ENCODE measurements around the gene CRB1.
"Not testable (repeated sequence)": the region's sequence is repeated elsewhere in the genome, so short reads cannot be mapped to it uniquely, and the experiment has no call there.

The CRB1 gene

DNA sequence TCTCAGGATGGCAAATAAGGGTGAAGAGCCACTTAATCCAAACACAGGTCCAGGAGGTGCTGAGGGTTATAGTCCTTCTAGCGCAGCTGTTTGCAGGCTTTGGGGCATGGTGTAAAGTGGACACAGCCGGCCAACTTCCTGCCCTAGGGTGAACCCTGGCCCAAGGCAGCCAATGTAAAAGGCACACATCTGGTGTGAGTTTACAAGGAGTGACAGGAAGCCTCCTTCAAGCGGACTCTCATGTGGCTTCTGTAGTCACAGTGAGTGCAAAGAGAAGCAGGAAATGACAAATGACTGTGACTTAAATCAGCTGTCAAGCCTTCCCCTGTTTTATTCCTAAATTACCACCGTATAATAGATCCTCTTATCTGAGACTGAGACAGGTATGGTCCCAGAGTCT, 213.0 kb downstream of the CRB1 start:
- H3K4me2 ChIP-seq (ENCODE audit: insufficient read depth, low read length): peak overlapping the region; percentile 46
- no peaks in the 10 kb centered on the region for H3K79me2 ChIP-seq (ENCODE audit: insufficient read depth, low read length)
- H3K27ac ChIP-seq (ENCODE audit: low read length): peak overlapping the region; percentile 55; the same call in 1 of the 2 replicates
- H2AFZ ChIP-seq (ENCODE audit: low read depth, low read length): 0 out of 2 replicates have a peak overlapping the region, but pooled peaks have one; percentile 61
- H3K36me3 ChIP-seq (ENCODE audit: insufficient read depth, low read length): no peaks in the 10 kb centered on the region
- H3K27me3 ChIP-seq (ENCODE audit: insufficient read depth, low read length, poor library complexity): no peaks in the 10 kb centered on the region
- H3K4me1 ChIP-seq (ENCODE audit: insufficient read depth, low read length): peaks cover 16% of the 10 kb centered on the region
- ATAC-seq (ENCODE audit: insufficient read depth, low read depth) (peak; percentile 99), DNase-seq (peak; percentile 67)
- H3K4me3 ChIP-seq (ENCODE audit: low read depth in 1 of 2, low read length in 2 of 2): no peak overlapping the region; a peak in 1 of 4 replicates
- TF ChIP-seq, protein P1, sequence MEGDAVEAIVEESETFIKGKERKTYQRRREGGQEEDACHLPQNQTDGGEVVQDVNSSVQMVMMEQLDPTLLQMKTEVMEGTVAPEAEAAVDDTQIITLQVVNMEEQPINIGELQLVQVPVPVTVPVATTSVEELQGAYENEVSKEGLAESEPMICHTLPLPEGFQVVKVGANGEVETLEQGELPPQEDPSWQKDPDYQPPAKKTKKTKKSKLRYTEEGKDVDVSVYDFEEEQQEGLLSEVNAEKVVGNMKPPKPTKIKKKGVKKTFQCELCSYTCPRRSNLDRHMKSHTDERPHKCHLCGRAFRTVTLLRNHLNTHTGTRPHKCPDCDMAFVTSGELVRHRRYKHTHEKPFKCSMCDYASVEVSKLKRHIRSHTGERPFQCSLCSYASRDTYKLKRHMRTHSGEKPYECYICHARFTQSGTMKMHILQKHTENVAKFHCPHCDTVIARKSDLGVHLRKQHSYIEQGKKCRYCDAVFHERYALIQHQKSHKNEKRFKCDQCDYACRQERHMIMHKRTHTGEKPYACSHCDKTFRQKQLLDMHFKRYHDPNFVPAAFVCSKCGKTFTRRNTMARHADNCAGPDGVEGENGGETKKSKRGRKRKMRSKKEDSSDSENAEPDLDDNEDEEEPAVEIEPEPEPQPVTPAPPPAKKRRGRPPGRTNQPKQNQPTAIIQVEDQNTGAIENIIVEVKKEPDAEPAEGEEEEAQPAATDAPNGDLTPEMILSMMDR (IDR thresholded peaks at IDR 0.05; ENCODE audit: borderline replicate concordance, extremely low read depth, low read length, poor library complexity, severe bottlenecking): no peak
- TF ChIP-seq EZH2 (IDR thresholded peaks at IDR 0.05; ENCODE audit: borderline replicate concordance, low read depth, low read length, severe bottlenecking): no peak
- H3K9me3 ChIP-seq (ENCODE audit: insufficient read depth, low read length, severe bottlenecking): no peaks in the 10 kb centered on the region
- no peak overlapping the region for H3K9ac ChIP-seq (ENCODE audit: low read depth, low read length)
- no peaks in the 10 kb centered on the region for H4K20me1 ChIP-seq (ENCODE audit: insufficient read depth, low read length)

DNA sequence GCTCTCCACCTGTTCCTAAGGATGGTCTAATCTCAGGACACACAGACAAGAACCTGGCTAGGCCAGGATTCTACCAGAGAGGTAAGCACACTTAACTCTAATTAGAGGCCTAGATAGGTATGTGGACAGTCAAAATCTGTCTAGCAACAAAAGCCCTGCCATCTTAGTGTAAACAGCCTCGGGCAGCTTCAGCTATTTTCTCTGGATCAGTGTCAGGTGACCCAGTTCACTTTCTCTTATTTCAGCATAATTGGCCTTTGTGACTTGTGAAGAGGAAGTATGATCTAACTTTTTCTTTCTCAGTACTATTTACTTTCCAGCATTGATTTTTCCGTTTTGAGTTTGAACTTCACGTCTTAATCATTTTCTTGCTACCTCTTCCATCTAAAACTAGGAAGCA, 217.7 kb downstream of the CRB1 start:
- TF ChIP-seq, protein P1 (IDR thresholded peaks at IDR 0.05; ENCODE audit: borderline replicate concordance, extremely low read depth, low read length, poor library complexity, severe bottlenecking): no peak
- no peak for TF ChIP-seq EZH2 (IDR thresholded peaks at IDR 0.05; ENCODE audit: borderline replicate concordance, low read depth, low read length, severe bottlenecking)
- no peak overlapping the region for H3K4me3 ChIP-seq (ENCODE audit: low read depth in 1 of 2, low read length in 2 of 2)
- ATAC-seq (ENCODE audit: insufficient read depth, low read depth): no peak

DNA sequence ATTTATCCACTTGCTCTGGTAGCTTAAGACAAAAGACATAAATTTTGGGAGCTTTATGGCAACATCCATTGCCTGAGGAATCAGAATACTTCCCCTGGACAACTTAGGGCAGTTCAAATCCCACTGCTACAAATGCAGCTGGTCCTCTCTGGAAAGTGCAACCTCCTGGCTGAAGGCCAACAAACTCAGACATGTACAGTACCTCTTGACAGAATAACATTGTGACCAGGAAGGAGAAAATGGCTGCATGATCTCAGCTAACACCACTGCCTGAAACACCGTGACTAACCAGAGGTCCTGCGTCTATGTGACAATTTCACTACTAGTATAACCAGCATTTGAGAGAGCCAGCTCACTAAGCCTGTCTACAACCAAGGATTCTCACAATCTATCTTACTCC, 218.9 kb downstream of the CRB1 start:
- no peak overlapping the region for H3K9ac ChIP-seq (ENCODE audit: low read depth, low read length)
- H3K27ac ChIP-seq (ENCODE audit: low read length): no peak overlapping the region
- peak overlapping the region; percentile 30; the same call in 1 of the 2 replicates for H2AFZ ChIP-seq (ENCODE audit: low read depth, low read length)
- H3K4me3 ChIP-seq (ENCODE audit: low read depth in 1 of 2, low read length in 2 of 2): no peak overlapping the region
- H4K20me1 ChIP-seq (ENCODE audit: insufficient read depth, low read length): no peaks in the 10 kb centered on the region
- TF ChIP-seq EZH2 (IDR thresholded peaks at IDR 0.05; ENCODE audit: borderline replicate concordance, low read depth, low read length, severe bottlenecking): no peak
- TF ChIP-seq, protein P1 (IDR thresholded peaks at IDR 0.05; ENCODE audit: borderline replicate concordance, extremely low read depth, low read length, poor library complexity, severe bottlenecking): no peak
- peak; percentile 40; the same call in 2 of the 3 replicates for ATAC-seq (ENCODE audit: insufficient read depth, low read depth)
- peak; percentile 19 for DNase-seq
- no peak overlapping the region for H3K4me2 ChIP-seq (ENCODE audit: insufficient read depth, low read length)
- no peaks in the 10 kb centered on the region for H3K36me3 ChIP-seq (ENCODE audit: insufficient read depth, low read length)
- H3K9me3 ChIP-seq (ENCODE audit: insufficient read depth, low read length, severe bottlenecking): no peaks in the 10 kb centered on the region
- H3K79me2 ChIP-seq (ENCODE audit: insufficient read depth, low read length): no peaks in the 10 kb centered on the region
- peaks cover 1% of the 10 kb centered on the region for H3K4me1 ChIP-seq (ENCODE audit: insufficient read depth, low read length)
- no peaks in the 10 kb centered on the region for H3K27me3 ChIP-seq (ENCODE audit: insufficient read depth, low read length, poor library complexity)

More for the DNA sequence above, 217.7 kb downstream of the CRB1 start:
- Histone ChIP-seq H3K27me3 (ENCODE audit: insufficient read depth, low read length, poor library complexity) (no peaks in the 10 kb centered on the region), H3K27ac (ENCODE audit: low read length) (no peak overlapping the region), H2AFZ (ENCODE audit: low read depth, low read length) (no peak overlapping the region), H3K9me3 (ENCODE audit: insufficient read depth, low read length, severe bottlenecking) (no peaks in the 10 kb centered on the region), H3K9ac (ENCODE audit: low read depth, low read length) (no peak overlapping the region), H3K4me1 (ENCODE audit: insufficient read depth, low read length) (peaks cover 13% of the 10 kb centered on the region), H4K20me1 (ENCODE audit: insufficient read depth, low read length) (no peaks in the 10 kb centered on the region), H3K4me2 (ENCODE audit: insufficient read depth, low read length) (no peak overlapping the region), H3K79me2 (ENCODE audit: insufficient read depth, low read length) (no peaks in the 10 kb centered on the region), H3K36me3 (ENCODE audit: insufficient read depth, low read length) (no peaks in the 10 kb centered on the region)
- no peak for DNase-seq

DNA sequence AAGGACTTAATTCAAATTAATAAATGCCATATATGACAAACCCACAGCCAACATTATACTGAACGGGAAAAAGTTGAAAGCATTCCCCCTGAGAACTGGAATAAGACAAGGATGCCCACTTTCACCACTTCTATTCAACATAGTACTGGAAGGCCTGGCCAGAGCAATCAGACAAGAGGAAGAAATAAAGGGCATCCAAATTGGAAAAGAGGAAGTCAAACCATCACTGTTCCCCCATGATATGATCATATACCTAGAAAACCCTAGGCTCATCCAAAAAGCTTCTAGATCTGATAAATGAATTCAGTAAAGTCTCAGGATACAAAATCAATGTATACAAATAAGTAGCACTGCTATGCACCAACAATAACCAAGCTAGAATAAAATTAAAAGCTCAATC, 223.5 kb downstream of the CRB1 start:
- H3K9me3 ChIP-seq (ENCODE audit: insufficient read depth, low read length, severe bottlenecking); H4K20me1 ChIP-seq (ENCODE audit: insufficient read depth, low read length); H2AFZ ChIP-seq (ENCODE audit: low read depth, low read length); H3K27me3 ChIP-seq (ENCODE audit: insufficient read depth, low read length, poor library complexity); H3K36me3 ChIP-seq (ENCODE audit: insufficient read depth, low read length); ATAC-seq (ENCODE audit: insufficient read depth, low read depth); H3K4me1 ChIP-seq (ENCODE audit: insufficient read depth, low read length); DNase-seq; H3K4me3 ChIP-seq (ENCODE audit: low read depth in 1 of 2, low read length in 2 of 2); H3K9ac ChIP-seq (ENCODE audit: low read depth, low read length); H3K79me2 ChIP-seq (ENCODE audit: insufficient read depth, low read length); H3K4me2 ChIP-seq (ENCODE audit: insufficient read depth, low read length); H3K27ac ChIP-seq (ENCODE audit: low read length): not testable (repeated sequence)
